ENCODE measurements around the gene RAB26. TPM values are rescaled to one million over a fixed set of nuclear protein-coding genes. Genes with fewer than 3 reads are reported as not detected.
"Not testable (repeated sequence)": the region's sequence is repeated elsewhere in the genome, so short reads cannot be mapped to it uniquely, and the experiment has no call there.

Gene RAB26, protein sequence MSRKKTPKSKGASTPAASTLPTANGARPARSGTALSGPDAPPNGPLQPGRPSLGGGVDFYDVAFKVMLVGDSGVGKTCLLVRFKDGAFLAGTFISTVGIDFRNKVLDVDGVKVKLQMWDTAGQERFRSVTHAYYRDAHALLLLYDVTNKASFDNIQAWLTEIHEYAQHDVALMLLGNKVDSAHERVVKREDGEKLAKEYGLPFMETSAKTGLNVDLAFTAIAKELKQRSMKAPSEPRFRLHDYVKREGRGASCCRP
- total RNA-seq = 1 to 10 TPM in 1 of 6 donors, under 1 TPM in 3, not detected in 2; 0.30 to 6.8 (median 0.85) TPM

DNA sequence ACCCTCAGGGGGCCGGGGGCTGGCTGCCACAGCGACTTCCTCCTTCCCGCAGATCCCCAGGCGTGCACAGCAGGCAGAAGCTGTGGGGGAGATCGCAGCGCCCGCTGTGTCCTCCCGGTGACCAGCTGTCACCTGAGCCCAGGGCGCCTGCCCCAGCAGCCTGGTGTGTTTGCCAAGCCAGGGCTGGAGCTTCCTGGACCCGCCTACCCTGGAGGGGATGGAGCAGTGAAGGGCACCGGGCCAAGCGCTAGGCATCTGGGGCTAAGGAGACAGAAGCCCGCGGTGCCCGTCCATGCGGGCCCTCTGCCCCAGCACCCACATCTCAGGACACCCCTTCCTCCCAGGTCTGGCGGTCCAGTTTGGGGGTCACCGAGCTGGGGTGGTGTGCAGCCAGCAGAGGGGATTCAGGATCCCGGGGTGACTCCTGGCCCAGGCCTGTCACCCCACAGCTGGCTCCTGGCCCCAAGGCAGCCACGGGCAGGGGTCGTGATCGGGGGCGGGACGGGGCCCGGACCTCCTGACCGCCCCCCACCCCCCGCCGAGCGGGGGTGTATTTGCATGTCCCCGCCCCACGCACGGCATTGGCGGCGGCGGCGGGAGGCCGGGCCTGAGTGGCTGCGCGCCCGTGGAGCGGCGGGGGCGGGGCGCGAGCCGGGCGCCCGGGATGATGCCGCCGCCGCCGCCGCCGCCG lies at the start of gene RAB26:
TSS of gene RAB26 (plus strand) at position 645 of the 691 bp plus-strand sequence. CDS start 159 bp downstream, outside the sequence.
- Histone ChIP-seq H3K9me3 (no peaks in the 10 kb centered on the region), H3K27ac (peak within 1 kb of the TSS in 3 of 4 donors; percentile 48 to 74 (median 74)), H3K27me3 (no peaks in the 10 kb centered on the region), H3K4me1 (peaks cover 45 to 58% (median 52%) of the 10 kb centered on the region in 4 donors), H3K36me3 (peaks cover 0 to 19% (median 4%) of the 10 kb centered on the region in 4 donors), H3K4me3 (peak within 1 kb of the TSS; percentile 30 to 53 (median 48))
- ATAC-seq (ENCODE audit: low FRiP score in 2 of 2) (peak; percentile 78 to 87), DNase-seq (peak; percentile 91 to 93)
- TF ChIP-seq, protein P1, sequence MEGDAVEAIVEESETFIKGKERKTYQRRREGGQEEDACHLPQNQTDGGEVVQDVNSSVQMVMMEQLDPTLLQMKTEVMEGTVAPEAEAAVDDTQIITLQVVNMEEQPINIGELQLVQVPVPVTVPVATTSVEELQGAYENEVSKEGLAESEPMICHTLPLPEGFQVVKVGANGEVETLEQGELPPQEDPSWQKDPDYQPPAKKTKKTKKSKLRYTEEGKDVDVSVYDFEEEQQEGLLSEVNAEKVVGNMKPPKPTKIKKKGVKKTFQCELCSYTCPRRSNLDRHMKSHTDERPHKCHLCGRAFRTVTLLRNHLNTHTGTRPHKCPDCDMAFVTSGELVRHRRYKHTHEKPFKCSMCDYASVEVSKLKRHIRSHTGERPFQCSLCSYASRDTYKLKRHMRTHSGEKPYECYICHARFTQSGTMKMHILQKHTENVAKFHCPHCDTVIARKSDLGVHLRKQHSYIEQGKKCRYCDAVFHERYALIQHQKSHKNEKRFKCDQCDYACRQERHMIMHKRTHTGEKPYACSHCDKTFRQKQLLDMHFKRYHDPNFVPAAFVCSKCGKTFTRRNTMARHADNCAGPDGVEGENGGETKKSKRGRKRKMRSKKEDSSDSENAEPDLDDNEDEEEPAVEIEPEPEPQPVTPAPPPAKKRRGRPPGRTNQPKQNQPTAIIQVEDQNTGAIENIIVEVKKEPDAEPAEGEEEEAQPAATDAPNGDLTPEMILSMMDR (IDR thresholded peaks at IDR 0.05) = no peak
- TF ChIP-seq EP300 (IDR thresholded peaks at IDR 0.05) (no peak), POLR2A (IDR thresholded peaks at IDR 0.05) (peak in 1 of 4 donors; percentile 12), POLR2AphosphoS5 (IDR thresholded peaks at IDR 0.05) (peak in 1 of 2 donors; percentile 20)
- WGBS, 2 donors = 1% methylated on average over 34 of the region's 55 CpGs; no CpG with 5 or more reads in 1 of the 2 donors

DNA sequence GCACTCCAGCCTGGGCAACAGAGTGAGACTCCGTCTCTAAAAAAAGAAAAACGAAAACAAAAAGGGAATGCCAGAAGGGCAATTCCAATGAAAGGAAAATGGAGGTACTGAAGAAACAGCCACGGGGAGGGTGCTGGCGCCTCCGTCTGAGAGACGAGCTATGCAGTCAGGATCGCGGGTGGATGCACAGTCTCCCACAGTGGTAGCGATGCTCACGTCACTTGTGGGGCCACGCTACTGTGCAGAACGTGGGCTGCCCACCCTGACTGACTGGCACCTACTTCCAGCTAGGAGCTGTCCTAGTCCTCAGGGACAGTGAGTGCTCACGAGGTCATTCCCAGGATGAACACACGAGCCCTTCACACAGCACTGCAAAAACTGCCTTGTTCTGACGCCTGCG lies 46.8 kb upstream of the RAB26 start:
- not testable (repeated sequence) for H3K4me3 ChIP-seq; H3K9me3 ChIP-seq; H3K27me3 ChIP-seq; DNase-seq; H3K27ac ChIP-seq; ATAC-seq (ENCODE audit: low FRiP score in 2 of 2); H3K4me1 ChIP-seq
- WGBS, 2 donors = 88 to 98% methylated on average over 11 of the region's 16 CpGs
- H3K36me3 ChIP-seq = peaks cover 0 to 73% (median 53%) of the 10 kb centered on the region in 4 donors

- ATAC-seq (ENCODE audit: low FRiP score in 2 of 2) = no peak
- no peak overlapping the region for H3K4me3 ChIP-seq
- DNase-seq = no peak
- WGBS, 2 donors = 96% methylated on average over 16 of the region's 19 CpGs; no CpG with 5 or more reads in 1 of the 2 donors
- H3K9me3 ChIP-seq = no peaks in the 10 kb centered on the region
- no peak overlapping the region for H3K27ac ChIP-seq
- peaks cover 0 to 72% (median 45%) of the 10 kb centered on the region in 4 donors for H3K36me3 ChIP-seq
- no peaks in the 10 kb centered on the region for H3K4me1 ChIP-seq
- H3K27me3 ChIP-seq = no peaks in the 10 kb centered on the region
- TF ChIP-seq, protein P1 (IDR thresholded peaks at IDR 0.05) = no peak
Observed at GRCh38 chr16:2102471-2102870, 46.0 kb upstream of the RAB26 start.

- not testable (repeated sequence) for H3K27me3 ChIP-seq, H3K9me3 ChIP-seq, H3K4me3 ChIP-seq, H3K27ac ChIP-seq, H3K4me1 ChIP-seq
- WGBS, 2 donors = 83% methylated on average over 4 of the region's 20 CpGs; no CpG with 5 or more reads in 1 of the 2 donors
- DNase-seq (peak in 1 of 2 donors; percentile 14), ATAC-seq (ENCODE audit: low FRiP score in 2 of 2) (peak in 1 of 2 donors; percentile 63)
- H3K36me3 ChIP-seq = peaks cover 0 to 81% (median 53%) of the 10 kb centered on the region in 4 donors
Observed at GRCh38 chr16:2104464-2104863, 44.0 kb upstream of the RAB26 start.

GRCh38 chr16:2105291-2105690 lies 43.1 kb upstream of the RAB26 start:
- H3K36me3 ChIP-seq = peaks cover 0 to 81% (median 53%) of the 10 kb centered on the region in 4 donors
- H3K27me3 ChIP-seq; H3K9me3 ChIP-seq; H3K4me3 ChIP-seq; ATAC-seq (ENCODE audit: low FRiP score in 2 of 2); H3K27ac ChIP-seq; H3K4me1 ChIP-seq: not testable (repeated sequence)
- WGBS, 2 donors = 96 to 100% methylated on average over 4 to 15 of the region's 21 CpGs
- DNase-seq = peak in 1 of 2 donors; percentile 56

GRCh38 chr16:2105769-2106168 lies 42.7 kb upstream of the RAB26 start:
- not testable (repeated sequence) for H3K9me3 ChIP-seq

GRCh38 chr16:2106211-2106610 lies 42.2 kb upstream of the RAB26 start:
- not testable (repeated sequence) for H3K9me3 ChIP-seq; H3K27me3 ChIP-seq; ATAC-seq (ENCODE audit: low FRiP score in 2 of 2); H3K4me1 ChIP-seq; H3K4me3 ChIP-seq; H3K27ac ChIP-seq
- peak in 1 of 2 donors; percentile 81 for DNase-seq
- peaks cover 5 to 81% (median 56%) of the 10 kb centered on the region in 4 donors for H3K36me3 ChIP-seq
- WGBS, 2 donors = 97% methylated on average over 19 of the region's 38 CpGs; no CpG with 5 or more reads in 1 of the 2 donors

More at GRCh38 chr16:2105769-2106168, 42.7 kb upstream of the RAB26 start:
- not testable (repeated sequence) for H3K27me3 ChIP-seq; ATAC-seq (ENCODE audit: low FRiP score in 2 of 2); H3K4me3 ChIP-seq; H3K27ac ChIP-seq; DNase-seq; H3K4me1 ChIP-seq
- peaks cover under 1 to 81% (median 53%) of the 10 kb centered on the region in 4 donors for H3K36me3 ChIP-seq
- WGBS, 2 donors = 87% methylated on average over 6 to 17 of the region's 22 CpGs

GRCh38 chr16:2107121-2107790 lies 41.2 kb upstream of the RAB26 start:
- not testable (repeated sequence) for H3K4me3 ChIP-seq; H3K27ac ChIP-seq; H3K27me3 ChIP-seq; H3K4me1 ChIP-seq; ATAC-seq (ENCODE audit: low FRiP score in 2 of 2); H3K9me3 ChIP-seq
- 90% methylated on average over 7 to 14 of the region's 17 CpGs for WGBS, 2 donors
- H3K36me3 ChIP-seq = peaks cover 5 to 87% (median 62%) of the 10 kb centered on the region in 4 donors
- DNase-seq = peak in 1 of 2 donors; percentile 53

DNA sequence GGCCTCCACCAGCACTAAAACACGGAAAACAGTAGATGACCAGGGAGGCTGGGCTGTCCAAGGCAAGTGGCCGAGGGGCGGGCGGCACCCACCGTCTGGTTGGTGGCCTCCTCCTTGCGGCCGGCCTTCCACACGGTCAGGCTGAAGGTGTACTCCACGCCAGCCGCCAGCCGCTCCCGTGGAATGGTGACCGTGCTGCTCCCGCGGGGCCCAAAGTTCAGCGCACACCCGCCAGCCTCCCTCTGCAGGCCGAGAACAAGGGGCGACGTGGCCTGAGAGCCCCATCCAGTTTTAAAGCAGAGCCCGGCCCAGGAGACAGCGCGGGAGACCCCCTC lies 40.7 kb upstream of the RAB26 start:
- H3K4me1 ChIP-seq, H3K4me3 ChIP-seq, H3K27ac ChIP-seq, H3K9me3 ChIP-seq, H3K27me3 ChIP-seq: not testable (repeated sequence)
- peaks cover 5 to 87% (median 64%) of the 10 kb centered on the region in 4 donors for H3K36me3 ChIP-seq
- 87 to 96% methylated on average over 7 to 15 of the region's 23 CpGs for WGBS, 2 donors
- DNase-seq (peak in 1 of 2 donors; percentile 53), ATAC-seq (ENCODE audit: low FRiP score in 2 of 2) (peak; percentile 9 to 38)
